ENCODE results near the gene NAV3.

The NAV3 gene

DNA sequence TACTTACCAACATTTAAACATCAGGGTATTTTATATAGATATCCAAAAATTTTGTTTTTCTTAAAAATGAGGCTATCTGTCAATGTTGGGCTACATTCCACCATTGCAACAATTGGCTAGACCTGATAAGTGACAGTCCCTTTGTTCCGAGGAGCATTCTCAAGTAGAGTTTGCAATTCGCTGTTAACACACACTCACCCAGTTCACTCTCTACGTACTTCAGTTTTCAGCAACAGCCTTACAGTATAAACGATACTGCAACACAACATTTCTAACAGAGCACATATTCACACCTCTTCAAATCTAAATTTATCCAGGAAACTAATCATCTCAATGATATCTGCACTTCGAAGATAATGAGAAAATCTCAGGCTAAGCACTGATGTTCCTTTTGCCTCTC, 393.5 kb downstream of the NAV3 start:
- Histone ChIP-seq H3K36me3 (ENCODE audit: insufficient read depth, insufficient read length, low read length) (no peaks in the 10 kb centered on the region), H3K9ac (ENCODE audit: insufficient read length, low read depth) (no peak overlapping the region), H3K4me3 (ENCODE audit: insufficient read length, low read depth) (no peak overlapping the region), H3K4me1 (ENCODE audit: insufficient read depth, insufficient read length) (no peaks in the 10 kb centered on the region), H3K9me3 (ENCODE audit: insufficient read depth, low read length) (peaks cover 10% of the 10 kb centered on the region), H3K27me3 (ENCODE audit: insufficient read depth, insufficient read length) (no peaks in the 10 kb centered on the region)
- TF ChIP-seq ZNF274 (IDR thresholded peaks at IDR 0.05; ENCODE audit: low read depth, low read length): no peak
- TF ChIP-seq SUZ12 (IDR thresholded peaks at IDR 0.05; ENCODE audit: extremely low read depth, insufficient read depth, insufficient read length): no peak
- no peak for TF ChIP-seq YY1 (IDR thresholded peaks at IDR 0.05; ENCODE audit: insufficient read depth, insufficient read length)
- no peak for DNase-seq (ENCODE audit: low read depth, low spot score)

DNA sequence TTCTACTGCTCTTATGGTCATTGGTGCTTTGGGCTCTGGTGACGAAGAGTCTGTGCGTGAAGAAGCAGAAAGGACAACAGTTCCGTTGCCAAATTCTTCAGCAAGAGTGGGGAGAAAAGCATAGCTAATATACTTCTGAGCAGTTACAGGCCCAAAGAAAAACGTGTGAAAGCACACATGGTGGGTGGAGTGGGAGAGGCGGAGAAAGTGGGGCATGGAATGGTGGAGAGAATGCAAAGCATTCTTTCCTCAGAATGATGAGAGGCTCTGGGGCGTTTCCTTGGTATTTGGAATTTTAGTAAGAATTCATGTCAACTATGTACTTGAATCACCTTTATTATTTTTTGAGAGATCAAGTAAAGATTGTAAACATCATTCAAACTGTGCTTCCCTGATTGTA, 396.1 kb downstream of the NAV3 start:
- no peak for DNase-seq (ENCODE audit: low read depth, low spot score)

DNA sequence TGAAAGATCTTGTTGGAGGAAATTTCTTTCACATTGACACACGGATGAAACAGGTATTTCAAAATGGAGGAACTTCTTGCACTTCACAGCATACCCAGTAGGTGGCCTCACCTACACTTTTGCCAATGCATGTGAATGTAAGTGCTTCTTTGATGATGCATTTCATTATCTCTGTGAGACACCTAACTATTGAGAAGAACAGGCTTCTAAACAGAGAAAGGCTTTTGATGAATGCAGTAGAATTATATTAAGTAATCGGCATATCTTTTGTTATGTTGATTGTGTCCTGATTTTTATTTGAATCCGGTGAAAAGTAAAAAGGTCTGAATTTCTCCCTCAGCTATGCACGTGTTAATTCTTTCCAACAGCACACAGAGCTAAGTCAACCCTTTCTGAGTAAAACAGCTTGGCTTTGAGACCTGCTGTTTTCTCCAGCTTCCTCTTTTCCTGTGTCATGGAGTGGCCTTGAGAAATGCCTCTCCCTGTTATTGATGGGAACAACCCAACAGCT, 399.0 kb downstream of the NAV3 start:
- TF ChIP-seq SUZ12 (IDR thresholded peaks at IDR 0.05; ENCODE audit: extremely low read depth, insufficient read depth, insufficient read length) (no peak), YY1 (IDR thresholded peaks at IDR 0.05; ENCODE audit: insufficient read depth, insufficient read length) (no peak), ZNF274 (IDR thresholded peaks at IDR 0.05; ENCODE audit: low read depth, low read length) (no peak)

More for the DNA sequence above, 396.1 kb downstream of the NAV3 start:
- no peak overlapping the region for H3K9ac ChIP-seq (ENCODE audit: insufficient read length, low read depth)
- H3K27me3 ChIP-seq (ENCODE audit: insufficient read depth, insufficient read length): no peaks in the 10 kb centered on the region
- H3K4me3 ChIP-seq (ENCODE audit: insufficient read length, low read depth): no peak overlapping the region
- peaks cover 10% of the 10 kb centered on the region for H3K9me3 ChIP-seq (ENCODE audit: insufficient read depth, low read length)
- TF ChIP-seq ZNF274 (IDR thresholded peaks at IDR 0.05; ENCODE audit: low read depth, low read length) (no peak), SUZ12 (IDR thresholded peaks at IDR 0.05; ENCODE audit: extremely low read depth, insufficient read depth, insufficient read length) (no peak), YY1 (IDR thresholded peaks at IDR 0.05; ENCODE audit: insufficient read depth, insufficient read length) (no peak)
- H3K4me1 ChIP-seq (ENCODE audit: insufficient read depth, insufficient read length): no peaks in the 10 kb centered on the region
- no peaks in the 10 kb centered on the region for H3K36me3 ChIP-seq (ENCODE audit: insufficient read depth, insufficient read length, low read length)

DNA sequence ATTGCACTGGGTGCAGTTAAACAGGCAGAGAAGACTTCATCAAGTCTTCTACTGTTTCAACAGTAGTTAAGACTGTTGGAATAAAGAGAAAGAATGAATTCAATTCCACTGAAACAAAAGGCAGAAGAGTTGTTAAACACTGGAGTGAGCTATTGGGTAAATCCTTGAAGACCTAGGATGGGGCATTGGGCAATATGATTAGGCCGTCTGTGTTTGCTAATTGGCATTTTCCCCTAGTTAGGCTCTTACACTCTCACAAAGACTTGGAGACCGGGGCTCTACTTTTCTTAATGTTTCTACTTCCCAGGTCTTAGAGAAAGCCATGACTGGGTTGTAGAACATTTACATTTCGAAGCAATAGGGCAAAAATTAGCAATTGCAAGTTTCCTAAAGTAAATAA, 402.1 kb downstream of the NAV3 start:
- no peaks in the 10 kb centered on the region for H3K4me1 ChIP-seq (ENCODE audit: insufficient read depth, insufficient read length)
- no peak overlapping the region for H3K9ac ChIP-seq (ENCODE audit: insufficient read length, low read depth)
- H3K9me3 ChIP-seq (ENCODE audit: insufficient read depth, low read length): peaks cover 4% of the 10 kb centered on the region; the same call in 1 of the 2 replicates
- no peaks in the 10 kb centered on the region for H3K27me3 ChIP-seq (ENCODE audit: insufficient read depth, insufficient read length)
- no peaks in the 10 kb centered on the region for H3K36me3 ChIP-seq (ENCODE audit: insufficient read depth, insufficient read length, low read length)
- no peak for DNase-seq (ENCODE audit: low read depth, low spot score)
- no peak for TF ChIP-seq YY1 (IDR thresholded peaks at IDR 0.05; ENCODE audit: insufficient read depth, insufficient read length)
- TF ChIP-seq ZNF274 (IDR thresholded peaks at IDR 0.05; ENCODE audit: low read depth, low read length): no peak
- TF ChIP-seq SUZ12 (IDR thresholded peaks at IDR 0.05; ENCODE audit: extremely low read depth, insufficient read depth, insufficient read length): no peak
- no peak overlapping the region for H3K4me3 ChIP-seq (ENCODE audit: insufficient read length, low read depth)

More for the DNA sequence above, 399.0 kb downstream of the NAV3 start:
- H3K4me3 ChIP-seq (ENCODE audit: insufficient read length, low read depth): no peak overlapping the region
- H3K4me1 ChIP-seq (ENCODE audit: insufficient read depth, insufficient read length): no peaks in the 10 kb centered on the region
- no peaks in the 10 kb centered on the region for H3K36me3 ChIP-seq (ENCODE audit: insufficient read depth, insufficient read length, low read length)
- no peaks in the 10 kb centered on the region for H3K27me3 ChIP-seq (ENCODE audit: insufficient read depth, insufficient read length)
- no peak overlapping the region for H3K9ac ChIP-seq (ENCODE audit: insufficient read length, low read depth)
- peaks cover 10% of the 10 kb centered on the region for H3K9me3 ChIP-seq (ENCODE audit: insufficient read depth, low read length)
- peak; percentile 39 for DNase-seq (ENCODE audit: low read depth, low spot score)

DNA sequence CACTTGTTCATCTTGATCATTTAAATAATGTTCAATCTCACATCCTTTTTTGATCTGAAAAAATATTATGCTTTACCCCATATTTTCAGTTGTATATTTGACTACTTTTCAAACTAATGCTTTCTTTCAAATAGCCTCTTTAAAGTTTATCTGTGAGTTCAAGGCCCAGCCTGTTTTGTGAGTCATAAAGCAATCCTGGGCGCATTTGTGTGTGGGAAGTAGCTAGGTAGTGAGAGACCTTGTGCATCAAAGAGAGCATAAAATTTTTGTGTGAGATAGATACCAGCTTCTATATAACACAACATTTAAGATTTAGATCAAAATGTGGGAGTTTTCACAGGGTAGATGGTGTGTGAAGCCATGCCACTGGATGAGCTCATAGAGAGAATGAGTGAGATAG, 405.6 kb downstream of the NAV3 start:
- no peaks in the 10 kb centered on the region for H3K36me3 ChIP-seq (ENCODE audit: insufficient read depth, insufficient read length, low read length)
- no peak overlapping the region for H3K9ac ChIP-seq (ENCODE audit: insufficient read length, low read depth)
- TF ChIP-seq YY1 (IDR thresholded peaks at IDR 0.05; ENCODE audit: insufficient read depth, insufficient read length): no peak
- no peak for TF ChIP-seq SUZ12 (IDR thresholded peaks at IDR 0.05; ENCODE audit: extremely low read depth, insufficient read depth, insufficient read length)
- no peak for TF ChIP-seq ZNF274 (IDR thresholded peaks at IDR 0.05; ENCODE audit: low read depth, low read length)
- no peaks in the 10 kb centered on the region for H3K4me1 ChIP-seq (ENCODE audit: insufficient read depth, insufficient read length)
- H3K4me3 ChIP-seq (ENCODE audit: insufficient read length, low read depth): no peak overlapping the region
- no peaks in the 10 kb centered on the region for H3K27me3 ChIP-seq (ENCODE audit: insufficient read depth, insufficient read length)
- no peaks in the 10 kb centered on the region for H3K9me3 ChIP-seq (ENCODE audit: insufficient read depth, low read length)
- DNase-seq (ENCODE audit: low read depth, low spot score): no peak

DNA sequence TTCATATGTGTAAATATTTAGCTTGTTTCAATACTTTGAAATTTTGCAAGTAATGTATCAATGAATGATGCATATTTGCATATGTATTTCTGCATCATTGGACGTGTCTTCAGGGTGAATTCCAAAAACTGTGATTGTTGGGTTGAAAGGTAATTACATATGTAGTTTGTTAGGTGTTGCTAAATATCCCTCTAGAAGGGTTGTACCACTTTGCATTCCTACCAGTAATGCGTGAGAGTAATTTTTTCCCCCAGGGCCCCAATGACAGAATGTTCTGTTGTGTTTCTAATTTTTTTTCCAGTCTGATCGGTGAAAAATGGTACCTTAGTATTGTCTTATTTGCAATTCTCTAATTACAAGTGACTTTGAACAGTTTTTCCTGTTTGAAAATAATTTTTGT, 408.9 kb downstream of the NAV3 start:
- DNase-seq (ENCODE audit: low read depth, low spot score): no peak
- Histone ChIP-seq H3K36me3 (ENCODE audit: insufficient read depth, insufficient read length, low read length) (no peaks in the 10 kb centered on the region), H3K9ac (ENCODE audit: insufficient read length, low read depth) (no peak overlapping the region), H3K27me3 (ENCODE audit: insufficient read depth, insufficient read length) (no peaks in the 10 kb centered on the region), H3K9me3 (ENCODE audit: insufficient read depth, low read length) (no peaks in the 10 kb centered on the region), H3K4me1 (ENCODE audit: insufficient read depth, insufficient read length) (no peaks in the 10 kb centered on the region), H3K4me3 (ENCODE audit: insufficient read length, low read depth) (no peak overlapping the region)
- no peak for TF ChIP-seq ZNF274 (IDR thresholded peaks at IDR 0.05; ENCODE audit: low read depth, low read length)

DNA sequence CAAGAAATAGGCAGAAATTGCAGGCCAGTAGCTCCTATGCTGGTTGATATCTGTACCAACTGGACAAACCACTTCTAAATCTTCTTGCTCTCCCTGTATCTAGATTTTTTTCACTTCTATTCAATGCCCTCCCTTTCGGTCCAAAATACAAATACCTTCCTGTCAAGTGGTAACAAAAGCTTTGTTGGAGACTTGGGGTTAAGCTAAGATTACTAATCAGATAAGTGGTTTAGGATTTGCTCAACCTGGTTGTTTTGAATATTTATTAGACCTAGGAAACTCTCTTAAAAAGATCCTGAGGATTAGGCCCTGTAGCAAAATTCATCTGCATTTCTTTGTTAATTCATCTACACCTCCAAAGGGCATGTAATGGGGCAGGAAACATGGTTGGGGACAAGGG, 410.1 kb downstream of the NAV3 start:
- H3K4me1 ChIP-seq (ENCODE audit: insufficient read depth, insufficient read length): no peaks in the 10 kb centered on the region
- no peak for TF ChIP-seq SUZ12 (IDR thresholded peaks at IDR 0.05; ENCODE audit: extremely low read depth, insufficient read depth, insufficient read length)
- TF ChIP-seq YY1 (IDR thresholded peaks at IDR 0.05; ENCODE audit: insufficient read depth, insufficient read length): no peak
- no peak for TF ChIP-seq ZNF274 (IDR thresholded peaks at IDR 0.05; ENCODE audit: low read depth, low read length)
- H3K4me3 ChIP-seq (ENCODE audit: insufficient read length, low read depth): no peak overlapping the region
- H3K36me3 ChIP-seq (ENCODE audit: insufficient read depth, insufficient read length, low read length): no peaks in the 10 kb centered on the region
- no peak for DNase-seq (ENCODE audit: low read depth, low spot score)
- no peak overlapping the region for H3K9ac ChIP-seq (ENCODE audit: insufficient read length, low read depth)
- H3K27me3 ChIP-seq (ENCODE audit: insufficient read depth, insufficient read length): no peaks in the 10 kb centered on the region
- H3K9me3 ChIP-seq (ENCODE audit: insufficient read depth, low read length): no peaks in the 10 kb centered on the region

Data from NT2/D1 (cell line).